GM12878 (cell line): ENCODE data around the gene MAGIX. TPM values are rescaled to one million over a fixed set of nuclear protein-coding genes. Genes with fewer than 3 reads are reported as not detected.

Experiments used
- ATAC-seq: fragments of 200-7000 bp; cut with Tn5 transposase; 3 replicates; pipeline ENCODE4 v1.9.1; 2020; ENCODE audit warnings: mild to moderate bottlenecking, moderate library complexity
- BruUV-seq: library from RNA; stranded (reverse); fragments of 400-500 nt; replicated peaks from 2 replicates; lab custom pipeline; 2021; lab: Mats Ljungman, UMichigan
- CTCF ChIA-PET: fragments of 300-600 bp; sonication (Branson Sonifier 250); formaldehyde crosslinking; extraction: SDS; loops from one replicate; lab custom pipeline; 2021; ENCODE audit warnings: inconsistent platforms; lab: Yijun Ruan, JAX
- POLR2A ChIA-PET: fragments of 350-600 bp; formaldehyde crosslinking; extraction: SDS; loops from one replicate; lab custom pipeline; 2021; ENCODE audit warnings: inconsistent platforms; lab: Charles Lee
- RAD21 ChIA-PET: fragments of 300-600 bp; sonication (Branson Sonifier 250); formaldehyde crosslinking; loops from one replicate; lab custom pipeline; 2023; ENCODE audit warnings: antibody characterized with exemption; ENCODE audit not compliant: unreplicated experiment; lab: Charles Lee
- SMC1A ChIA-PET: fragments of 300-600 bp; sonication (Branson Sonifier 250); formaldehyde crosslinking; loops from one replicate; lab custom pipeline; 2023; ENCODE audit not compliant: unreplicated experiment, uncharacterized antibody; lab: Charles Lee
- DNase-seq: peaks from one replicate; pipeline ENCODE4 v3.0.0-alpha.2; 2011; ENCODE audit warnings: low read depth, low spot score
- FAIRE-seq: peaks from 3 replicates; lab custom pipeline; 2011; peaks lifted over from hg19 to GRCh38; lab: Jason Lieb, UNC
- H2AFZ ChIP-seq: 2 replicates; pipeline ENCODE4 v1.6.0; 2011; ENCODE audit warnings: low read depth, low read length, control low read depth; ENCODE audit not compliant: control insufficient read depth
- H3K27ac ChIP-seq: 2 replicates; pipeline ENCODE4 v1.5.1; 2011; ENCODE audit warnings: control low read depth; ENCODE audit not compliant: control insufficient read depth, insufficient read depth
- H3K27me3 ChIP-seq, 2 experiments: replicated peaks in 1 of 2; 2 replicates each; pipeline versions ENCODE4 v1.6.0 to v1.6.1; 2011; ENCODE audit warnings: low read length in 1 of 2; ENCODE audit not compliant: control insufficient read depth in 2 of 2, insufficient read depth in 2 of 2
- H3K36me3 ChIP-seq, 2 experiments: 2 replicates each; pipeline ENCODE4 v1.5.1; 2011; ENCODE audit warnings: low read length in 1 of 2; ENCODE audit not compliant: control insufficient read depth in 2 of 2, insufficient read depth in 2 of 2
- H3K4me1 ChIP-seq: 2 replicates; pipeline ENCODE4 v1.6.1; 2011; ENCODE audit warnings: mild to moderate bottlenecking, low read length, moderate library complexity, mixed read lengths; ENCODE audit not compliant: control insufficient read depth, insufficient read depth
- H3K4me2 ChIP-seq: 2 replicates; pipeline ENCODE4 v1.6.0; 2011; ENCODE audit warnings: control low read depth; ENCODE audit not compliant: control insufficient read depth, insufficient read depth
- H3K4me3 ChIP-seq: fragments of 200-600 bp; sonication (generic); 2 replicates; pipeline ENCODE4 v1.5.1; 2016
- H3K79me2 ChIP-seq: 2 replicates; pipeline ENCODE4 v1.6.0; 2011; ENCODE audit warnings: low read length; ENCODE audit not compliant: control insufficient read depth, insufficient read depth
- H3K9ac ChIP-seq: 2 replicates; pipeline ENCODE4 v1.8.0; 2011; ENCODE audit warnings: low read length, control low read depth, mixed read lengths; ENCODE audit not compliant: control insufficient read depth, insufficient read depth
- H3K9me3 ChIP-seq: replicated peaks from 3 replicates; pipeline ENCODE4 v1.5.1; 2011; ENCODE audit warnings: mild to moderate bottlenecking, low read length; ENCODE audit not compliant: control insufficient read depth, insufficient read depth
- H4K20me1 ChIP-seq: 2 replicates; pipeline ENCODE4 v1.6.0; 2011; ENCODE audit not compliant: control insufficient read depth, insufficient read depth
- CBX3 ChIP-seq: fragments of 200-600 bp; sonication (generic); IDR thresholded peaks from 2 replicates; pipeline ENCODE4 v1.6.1; 2016; ENCODE audit warnings: low read depth, borderline replicate concordance
- CEBPB ChIP-seq, 2 experiments: fragments of 150-350 bp in 1 of 2; IDR thresholded peaks; 2 replicates each; pipeline ENCODE4 v1.6.1; 2012 to 2014; ENCODE audit warnings: low read depth in 2 of 2, low read length in 2 of 2, borderline replicate concordance in 1 of 2, inconsistent platforms in 1 of 2
- CHD2 ChIP-seq: IDR thresholded peaks from 2 replicates; pipeline ENCODE4 v1.6.1; 2011; ENCODE audit warnings: low read depth, low read length, improper control_type of control experiment, borderline replicate concordance
- SMC3 ChIP-seq: IDR thresholded peaks from 2 replicates; pipeline ENCODE4 v1.6.1; 2011; ENCODE audit warnings: low read length, improper control_type of control experiment, borderline replicate concordance
- TARDBP ChIP-seq: IDR thresholded peaks from 2 replicates; pipeline ENCODE4 v1.6.1; 2016; ENCODE audit warnings: borderline replicate concordance
- WGBS: methylation state at CpG from one replicate; pipeline ENCODE4 v1.1.6; 2016; ENCODE audit warnings: low lambda C conversion rate; ENCODE audit not compliant: insufficient replicate concordance, insufficient coverage; ENCODE audit errors: missing lambda C conversion rate; 5-methylcytosine and 5-hydroxymethylcytosine counted together
- in situ Hi-C: fragments of 300-500 bp; cut with MboI; formaldehyde crosslinking; loops from 9 replicates; pipeline ENCODE4 v1.14.3; 2018; ENCODE audit warnings: mixed read lengths
- intact Hi-C: fragments of 100-400 bp; cut with micrococcal nuclease; formaldehyde crosslinking; loops from one replicate; pipeline ENCODE4 v1.14.2; 2022; ENCODE audit not compliant: unreplicated experiment
- polyA plus RNA-seq, 11 experiments: library from polyadenylated mRNA; depleted of rRNA in 4 of 11; unstranded in 6 of 11; stranded (reverse) in 5 of 11; fragments of >200 nt; fragmentation: Nextera tagmentation in 4 of 11; fragmentation: Illumina TruSeq in 1 of 11; extraction: Ambion mirVana in 4 of 11; extraction: Trizol in 1 of 11; gene quantifications; 1 replicate in 1 of 11; 2 replicates in 10 of 11; pipeline versions ENCODE4 v1.2.1 to v1.2.3, GENCODE V29; 2011 to 2016; ENCODE audit warnings: inconsistent platforms in 2 of 11, missing spikeins in 2 of 11, low read depth in 1 of 11
- total RNA-seq, 4 experiments: library from RNA; depleted of rRNA in 3 of 4; stranded (reverse); fragments of >200 nt in 3 of 4; fragmentation: Illumina TruSeq in 1 of 4; extraction: Trizol in 1 of 4; gene quantifications; 2 replicates each; pipeline versions ENCODE4 v1.2.1 to v1.2.3, GENCODE V29; 2013 to 2021
- TF ChIP-seq, protein P1 (sequence below): fragments of 450-650 bp; IDR thresholded peaks from 2 replicates; pipeline ENCODE4 v1.6.1; 2016; ENCODE audit warnings: mild to moderate bottlenecking
- TF ChIP-seq, protein P2 (sequence below): fragments of 450-650 bp; IDR thresholded peaks from 2 replicates; pipeline ENCODE4 v1.6.1; 2018; ENCODE audit warnings: mild to moderate bottlenecking, low read depth, moderate library complexity; ENCODE audit not compliant: partially characterized antibody
- TF ChIP-seq, protein P3 (sequence below), 3 experiments: IDR thresholded peaks in 2 of 3; conservative IDR thresholded peaks in 1 of 3; 2 replicates each; pipeline ENCODE4 v1.5.1; 2011; ENCODE audit warnings: low read depth in 3 of 3, low read length in 3 of 3, mild to moderate bottlenecking in 3 of 3, control low read depth in 2 of 3, moderate library complexity in 2 of 3, inconsistent platforms in 1 of 3, mixed read lengths in 1 of 3; ENCODE audit not compliant: control insufficient read depth in 2 of 3, insufficient read depth in 1 of 3; ENCODE audit errors: extremely low read depth in 1 of 3
- TF ChIP-seq, protein P4 (sequence below): IDR thresholded peaks from 2 replicates; pipeline ENCODE4 v1.6.1; 2011; ENCODE audit warnings: borderline replicate concordance, low read depth, mild to moderate bottlenecking, moderate library complexity, mixed read lengths, low read length; ENCODE audit not compliant: insufficient read depth; ENCODE audit errors: extremely low read length

The MAGIX gene
- total and polyA plus RNA-seq, 10 of the 15 experiments (the other 5 are each of a cell fraction or from before 2014, with no cell fraction given) = 0.03 to 2.5 (median 0.82) TPM

DNA sequence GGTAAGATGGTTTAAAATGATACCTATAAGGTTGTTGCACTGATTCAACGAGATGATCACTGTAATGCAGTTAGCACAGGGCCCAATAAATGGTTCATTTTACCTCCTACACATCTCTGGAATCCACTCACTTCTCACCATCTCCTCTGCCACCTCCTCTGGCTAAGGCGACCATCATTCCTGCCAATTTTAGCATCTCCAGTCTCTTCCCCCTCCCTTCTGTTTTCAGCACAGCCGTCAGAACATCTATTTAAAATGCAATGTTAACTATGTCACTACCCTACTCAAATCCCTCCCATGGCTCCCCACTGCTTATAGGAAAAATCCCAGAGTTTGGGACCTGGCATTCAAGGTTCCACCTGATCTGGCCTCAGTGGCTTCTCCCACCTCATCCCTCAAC, 41.0 kb downstream of the MAGIX start:
- H3K9me3 ChIP-seq = no peaks in the 10 kb centered on the region
- ChIA-PET RAD21 (no interaction called here), CTCF (no interaction called here), POLR2A (no interaction called here), SMC1A (no interaction called here)
- H3K79me2 ChIP-seq = no peaks in the 10 kb centered on the region
- H3K4me2 ChIP-seq = no peak overlapping the region
- intact Hi-C loops = no loop called here
- no peaks in the 10 kb centered on the region for H3K36me3 ChIP-seq
- FAIRE-seq (no peak), ATAC-seq (no peak), DNase-seq (no peak)
- no peaks in the 10 kb centered on the region for H3K27me3 ChIP-seq
- no peaks in the 10 kb centered on the region for H3K4me1 ChIP-seq
- in situ Hi-C loops = no loop called here
- H3K4me3 ChIP-seq = no peak overlapping the region
- 32% methylated on average over 3 of the region's 3 CpGs for WGBS
- no TSS peak for BruUV-seq
- no peak overlapping the region for H3K27ac ChIP-seq
- no peak overlapping the region for H3K9ac ChIP-seq
- H4K20me1 ChIP-seq = no peaks in the 10 kb centered on the region
- H2AFZ ChIP-seq = no peak overlapping the region
- TF ChIP-seq, protein P1, sequence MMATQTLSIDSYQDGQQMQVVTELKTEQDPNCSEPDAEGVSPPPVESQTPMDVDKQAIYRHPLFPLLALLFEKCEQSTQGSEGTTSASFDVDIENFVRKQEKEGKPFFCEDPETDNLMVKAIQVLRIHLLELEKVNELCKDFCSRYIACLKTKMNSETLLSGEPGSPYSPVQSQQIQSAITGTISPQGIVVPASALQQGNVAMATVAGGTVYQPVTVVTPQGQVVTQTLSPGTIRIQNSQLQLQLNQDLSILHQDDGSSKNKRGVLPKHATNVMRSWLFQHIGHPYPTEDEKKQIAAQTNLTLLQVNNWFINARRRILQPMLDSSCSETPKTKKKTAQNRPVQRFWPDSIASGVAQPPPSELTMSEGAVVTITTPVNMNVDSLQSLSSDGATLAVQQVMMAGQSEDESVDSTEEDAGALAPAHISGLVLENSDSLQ = no peak
- TF ChIP-seq TARDBP = no peak
- TF ChIP-seq SMC3 = no peak
- no peak for TF ChIP-seq CBX3
- TF ChIP-seq CEBPB (IDR thresholded peaks at IDR 0.05; ENCODE audit: borderline replicate concordance in 1 of 2, low read depth in 2 of 2, low read length in 2 of 2) = no peak
- TF ChIP-seq, protein P2, sequence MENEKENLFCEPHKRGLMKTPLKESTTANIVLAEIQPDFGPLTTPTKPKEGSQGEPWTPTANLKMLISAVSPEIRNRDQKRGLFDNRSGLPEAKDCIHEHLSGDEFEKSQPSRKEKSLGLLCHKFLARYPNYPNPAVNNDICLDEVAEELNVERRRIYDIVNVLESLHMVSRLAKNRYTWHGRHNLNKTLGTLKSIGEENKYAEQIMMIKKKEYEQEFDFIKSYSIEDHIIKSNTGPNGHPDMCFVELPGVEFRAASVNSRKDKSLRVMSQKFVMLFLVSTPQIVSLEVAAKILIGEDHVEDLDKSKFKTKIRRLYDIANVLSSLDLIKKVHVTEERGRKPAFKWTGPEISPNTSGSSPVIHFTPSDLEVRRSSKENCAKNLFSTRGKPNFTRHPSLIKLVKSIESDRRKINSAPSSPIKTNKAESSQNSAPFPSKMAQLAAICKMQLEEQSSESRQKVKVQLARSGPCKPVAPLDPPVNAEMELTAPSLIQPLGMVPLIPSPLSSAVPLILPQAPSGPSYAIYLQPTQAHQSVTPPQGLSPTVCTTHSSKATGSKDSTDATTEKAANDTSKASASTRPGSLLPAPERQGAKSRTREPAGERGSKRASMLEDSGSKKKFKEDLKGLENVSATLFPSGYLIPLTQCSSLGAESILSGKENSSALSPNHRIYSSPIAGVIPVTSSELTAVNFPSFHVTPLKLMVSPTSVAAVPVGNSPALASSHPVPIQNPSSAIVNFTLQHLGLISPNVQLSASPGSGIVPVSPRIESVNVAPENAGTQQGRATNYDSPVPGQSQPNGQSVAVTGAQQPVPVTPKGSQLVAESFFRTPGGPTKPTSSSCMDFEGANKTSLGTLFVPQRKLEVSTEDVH = no peak
- TF ChIP-seq, protein P3, sequence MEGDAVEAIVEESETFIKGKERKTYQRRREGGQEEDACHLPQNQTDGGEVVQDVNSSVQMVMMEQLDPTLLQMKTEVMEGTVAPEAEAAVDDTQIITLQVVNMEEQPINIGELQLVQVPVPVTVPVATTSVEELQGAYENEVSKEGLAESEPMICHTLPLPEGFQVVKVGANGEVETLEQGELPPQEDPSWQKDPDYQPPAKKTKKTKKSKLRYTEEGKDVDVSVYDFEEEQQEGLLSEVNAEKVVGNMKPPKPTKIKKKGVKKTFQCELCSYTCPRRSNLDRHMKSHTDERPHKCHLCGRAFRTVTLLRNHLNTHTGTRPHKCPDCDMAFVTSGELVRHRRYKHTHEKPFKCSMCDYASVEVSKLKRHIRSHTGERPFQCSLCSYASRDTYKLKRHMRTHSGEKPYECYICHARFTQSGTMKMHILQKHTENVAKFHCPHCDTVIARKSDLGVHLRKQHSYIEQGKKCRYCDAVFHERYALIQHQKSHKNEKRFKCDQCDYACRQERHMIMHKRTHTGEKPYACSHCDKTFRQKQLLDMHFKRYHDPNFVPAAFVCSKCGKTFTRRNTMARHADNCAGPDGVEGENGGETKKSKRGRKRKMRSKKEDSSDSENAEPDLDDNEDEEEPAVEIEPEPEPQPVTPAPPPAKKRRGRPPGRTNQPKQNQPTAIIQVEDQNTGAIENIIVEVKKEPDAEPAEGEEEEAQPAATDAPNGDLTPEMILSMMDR (IDR thresholded peaks at IDR 0.05 in 2 of 3, conservative IDR thresholded peaks at IDR 0.05 in 1 of 3; ENCODE audit: control insufficient read depth in 2 of 3, extremely low read depth in 1 of 3, insufficient read depth in 1 of 3, low read depth in 3 of 3, low read length in 3 of 3) = no peak
- TF ChIP-seq, protein P4, sequence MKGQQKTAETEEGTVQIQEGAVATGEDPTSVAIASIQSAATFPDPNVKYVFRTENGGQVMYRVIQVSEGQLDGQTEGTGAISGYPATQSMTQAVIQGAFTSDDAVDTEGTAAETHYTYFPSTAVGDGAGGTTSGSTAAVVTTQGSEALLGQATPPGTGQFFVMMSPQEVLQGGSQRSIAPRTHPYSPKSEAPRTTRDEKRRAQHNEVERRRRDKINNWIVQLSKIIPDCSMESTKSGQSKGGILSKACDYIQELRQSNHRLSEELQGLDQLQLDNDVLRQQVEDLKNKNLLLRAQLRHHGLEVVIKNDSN = no peak
- TF ChIP-seq CHD2 = no peak
